Measurements from ENCODE around the gene PRKAG2. TPM values are rescaled to one million over a fixed set of nuclear protein-coding genes. Genes with fewer than 3 reads are reported as not detected.

The PRKAG2 gene
- total and polyA plus RNA-seq, 2 of the 8 experiments (the other 6 are each of a cell fraction or from before 2014, with no cell fraction given): 7.5 to 18.1 TPM

GRCh38 chr7:151568956-151569940 lies 307.7 kb downstream of the PRKAG2 start (continued):
- TF ChIP-seq CHD7 (IDR thresholded peaks at IDR 0.05; ENCODE audit: insufficient replicate concordance, low read length): no peak
- no peak for TF ChIP-seq CBX5 (IDR thresholded peaks at IDR 0.05; ENCODE audit: low read depth, low read length)
- no peak for TF ChIP-seq POLR2A (IDR thresholded peaks at IDR 0.05; ENCODE audit: control extremely low read depth in 1 of 2, low read depth in 2 of 2, low read length in 2 of 2)
- TF ChIP-seq EP300 (IDR thresholded peaks at IDR 0.05; ENCODE audit: borderline replicate concordance in 1 of 2, low read depth in 2 of 2, low read length in 2 of 2): no peak
- TF ChIP-seq HDAC6 (IDR thresholded peaks at IDR 0.05; ENCODE audit: low read depth, low read length): no peak
- TF ChIP-seq KDM1A (IDR thresholded peaks at IDR 0.05; ENCODE audit: borderline replicate concordance, low read length): no peak
- TF ChIP-seq GTF2F1 (IDR thresholded peaks at IDR 0.05; ENCODE audit: borderline replicate concordance, low read depth, low read length): no peak
- TF ChIP-seq KDM5A (IDR thresholded peaks at IDR 0.05; ENCODE audit: low read length): no peak
- no peak for TF ChIP-seq NRF1 (IDR thresholded peaks at IDR 0.05; ENCODE audit: low read depth, low read length)

All from H1 (cell line).